BLaER1 (cell line): ENCODE data around the gene HSD17B1.
A peak's percentile ranks its signal among the peaks of the same experiment; 100 is the strongest.

ENCODE experiments used
- H3K27ac ChIP-seq: shearing (Covaris generic); formaldehyde crosslinking; 2 replicates; pipeline ENCODE4 v1.8.1; 2022
- H3K27me3 ChIP-seq: shearing (Covaris generic); formaldehyde crosslinking; 2 replicates; pipeline ENCODE4 v1.8.1; 2022
- H3K36me3 ChIP-seq: shearing (Covaris generic); formaldehyde crosslinking; 2 replicates; pipeline ENCODE4 v1.8.1; 2022
- H3K4me1 ChIP-seq: shearing (Covaris generic); formaldehyde crosslinking; 2 replicates; pipeline ENCODE4 v1.8.1; 2022
- H3K4me2 ChIP-seq: shearing (Covaris generic); formaldehyde crosslinking; 2 replicates; pipeline ENCODE4 v1.8.1; 2022
- H3K4me3 ChIP-seq: shearing (Covaris generic); formaldehyde crosslinking; 2 replicates; pipeline ENCODE4 v1.8.1; 2022
- H3K9ac ChIP-seq: shearing (Covaris generic); formaldehyde crosslinking; 2 replicates; pipeline ENCODE4 v1.8.1; 2022
- H3K9me3 ChIP-seq: shearing (Covaris generic); formaldehyde crosslinking; 2 replicates; pipeline ENCODE4 v1.8.1; 2022
- H4K20me1 ChIP-seq: shearing (Covaris generic); formaldehyde crosslinking; 2 replicates; pipeline ENCODE4 v1.8.1; 2022
- Cebpa-rat ChIP-seq: shearing (Covaris generic); IDR thresholded peaks from 2 replicates; pipeline ENCODE4 v1.8.1; 2022

The HSD17B1 gene

DNA sequence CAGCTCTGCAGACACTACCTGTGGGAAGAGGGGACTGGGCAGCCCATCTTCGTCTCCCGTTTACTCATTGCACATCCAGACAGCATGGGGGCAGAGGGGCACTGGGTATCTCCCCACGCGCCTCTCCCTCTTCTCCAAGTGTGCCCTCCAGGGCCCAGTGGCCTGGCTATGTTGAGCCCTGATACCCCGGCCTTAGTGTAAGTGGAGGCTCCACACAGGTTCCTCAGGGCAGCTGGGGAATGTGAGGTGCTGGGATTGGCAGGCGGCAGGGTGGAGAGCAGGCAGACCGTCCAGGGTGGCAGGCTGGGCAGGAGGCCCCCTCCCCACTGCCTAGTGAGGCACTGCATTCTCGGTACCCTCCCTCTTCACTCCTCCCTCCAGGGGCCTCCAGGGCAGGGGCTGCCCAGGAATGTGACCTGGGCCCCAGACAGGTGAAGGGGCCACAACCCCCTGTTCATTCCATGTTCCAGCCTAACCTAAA lies 29.9 kb upstream of the HSD17B1 start:
- H3K27me3 ChIP-seq, result no peaks in the 10 kb centered on the region
- no peaks in the 10 kb centered on the region for H4K20me1 ChIP-seq
- H3K27ac ChIP-seq, result no peak overlapping the region
- peaks cover 30% of the 10 kb centered on the region for H3K4me1 ChIP-seq
- H3K36me3 ChIP-seq, result no peaks in the 10 kb centered on the region
- H3K4me2 ChIP-seq, result no peak overlapping the region
- H3K9ac ChIP-seq, result no peak overlapping the region
- H3K4me3 ChIP-seq, result no peak overlapping the region
- TF ChIP-seq Cebpa-rat, result no peak
- H3K9me3 ChIP-seq, result no peaks in the 10 kb centered on the region

DNA sequence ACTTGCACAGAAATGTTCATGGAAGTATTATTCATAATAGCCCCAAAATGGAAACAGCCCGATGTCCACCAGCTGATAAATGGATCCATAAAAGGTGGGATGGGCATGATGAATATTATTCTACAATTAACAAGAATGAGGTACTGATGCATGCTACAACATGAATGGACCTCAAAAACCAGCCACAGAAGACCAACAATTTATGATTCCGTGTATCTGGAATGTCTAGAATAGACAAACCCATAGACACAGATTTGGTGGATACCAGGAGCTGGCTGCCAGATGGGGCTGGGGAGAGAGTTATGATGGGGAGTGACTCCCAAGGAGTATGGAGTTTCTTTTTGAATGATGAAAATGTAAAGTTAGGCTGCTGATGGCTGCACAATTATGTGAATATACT lies 27.5 kb upstream of the HSD17B1 start:
- H3K4me2 ChIP-seq, result no peak overlapping the region
- H3K27ac ChIP-seq, result no peak overlapping the region
- H4K20me1 ChIP-seq, result no peaks in the 10 kb centered on the region
- peaks cover 23% of the 10 kb centered on the region for H3K4me1 ChIP-seq
- TF ChIP-seq Cebpa-rat, result no peak
- no peaks in the 10 kb centered on the region for H3K36me3 ChIP-seq
- no peaks in the 10 kb centered on the region for H3K9me3 ChIP-seq
- no peak overlapping the region for H3K9ac ChIP-seq
- no peak overlapping the region for H3K4me3 ChIP-seq
- H3K27me3 ChIP-seq, result no peaks in the 10 kb centered on the region

DNA sequence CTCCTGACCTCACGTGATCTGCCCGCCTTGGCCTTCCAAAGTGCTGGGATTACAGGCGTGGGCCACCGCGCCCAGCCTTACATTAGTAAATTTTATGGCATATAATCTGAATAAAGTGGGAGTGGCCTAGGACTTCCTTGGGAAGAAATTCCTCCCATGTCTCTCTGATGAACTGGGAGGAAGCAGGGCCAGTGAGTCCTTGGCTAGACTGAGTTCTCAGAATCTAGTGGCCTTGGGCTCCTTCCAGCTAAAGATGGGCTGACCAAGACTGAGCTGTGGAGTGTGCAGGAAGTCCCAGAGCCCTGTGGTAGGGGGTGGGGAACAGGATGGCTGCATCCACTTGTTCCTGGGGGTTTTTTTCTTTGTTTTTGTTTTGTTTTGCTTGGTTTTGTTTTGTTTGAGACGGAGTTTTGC lies 26.7 kb upstream of the HSD17B1 start:
- H3K9ac ChIP-seq, result no peak overlapping the region
- no peak overlapping the region for H3K27ac ChIP-seq
- H3K9me3 ChIP-seq, result no peaks in the 10 kb centered on the region
- no peak for TF ChIP-seq Cebpa-rat
- H3K27me3 ChIP-seq, result no peaks in the 10 kb centered on the region
- H3K4me3 ChIP-seq, result no peak overlapping the region
- no peaks in the 10 kb centered on the region for H4K20me1 ChIP-seq
- H3K4me2 ChIP-seq, result no peak overlapping the region
- H3K36me3 ChIP-seq, result no peaks in the 10 kb centered on the region
- H3K4me1 ChIP-seq, result peaks cover 25% of the 10 kb centered on the region

DNA sequence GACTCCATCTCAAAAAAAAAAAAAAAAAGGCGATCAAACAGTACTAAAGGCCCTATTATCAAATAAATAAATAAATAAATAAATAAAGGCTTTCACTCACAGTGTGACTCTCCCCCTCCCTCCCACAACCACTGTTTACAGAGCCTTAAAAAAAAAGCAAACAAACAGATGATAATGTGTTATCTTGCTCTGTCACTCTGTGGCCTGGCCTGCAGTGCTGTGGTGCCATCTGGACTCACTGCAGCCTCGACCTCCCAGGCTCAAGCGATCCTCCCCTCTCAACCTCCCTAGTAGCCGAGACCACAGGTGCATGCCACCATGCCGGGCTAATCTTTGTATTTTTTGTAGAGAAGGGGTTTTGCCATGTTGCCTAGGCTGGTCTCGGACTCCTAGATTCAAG lies 24.8 kb upstream of the HSD17B1 start:
- H3K9ac ChIP-seq, result no peak overlapping the region
- no peaks in the 10 kb centered on the region for H3K27me3 ChIP-seq
- H3K9me3 ChIP-seq, result no peaks in the 10 kb centered on the region
- peaks cover 38% of the 10 kb centered on the region for H3K4me1 ChIP-seq
- no peak overlapping the region for H3K27ac ChIP-seq
- H3K36me3 ChIP-seq, result no peaks in the 10 kb centered on the region
- no peak for TF ChIP-seq Cebpa-rat
- H3K4me3 ChIP-seq, result no peak overlapping the region
- no peak overlapping the region for H3K4me2 ChIP-seq
- H4K20me1 ChIP-seq, result no peaks in the 10 kb centered on the region

DNA sequence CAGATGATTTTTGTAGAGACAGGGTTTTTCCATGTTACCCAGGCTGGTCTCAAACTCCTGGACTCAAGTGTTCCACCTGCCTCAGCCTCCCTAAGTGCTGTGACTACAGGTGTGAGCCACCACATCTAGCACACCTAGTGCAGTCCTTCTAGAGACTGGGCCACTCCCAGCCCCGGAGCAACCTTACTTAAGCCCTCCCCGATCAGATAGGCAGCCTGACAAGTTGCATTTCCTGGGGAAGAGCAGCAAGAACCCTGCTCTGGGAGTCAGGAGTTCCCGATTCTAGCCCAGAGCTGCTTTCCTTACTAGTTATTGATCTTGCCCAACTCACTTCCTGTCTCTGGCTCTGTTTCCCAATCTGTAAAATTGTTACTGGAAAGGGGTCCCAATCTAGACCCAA lies 23.7 kb upstream of the HSD17B1 start:
- Histone ChIP-seq H3K9me3 (no peaks in the 10 kb centered on the region), H3K27ac (no peak overlapping the region), H3K4me2 (no peak overlapping the region), H3K36me3 (no peaks in the 10 kb centered on the region), H3K9ac (no peak overlapping the region), H4K20me1 (no peaks in the 10 kb centered on the region), H3K27me3 (no peaks in the 10 kb centered on the region), H3K4me3 (no peak overlapping the region), H3K4me1 (peaks cover 44% of the 10 kb centered on the region)
- TF ChIP-seq Cebpa-rat, result no peak

DNA sequence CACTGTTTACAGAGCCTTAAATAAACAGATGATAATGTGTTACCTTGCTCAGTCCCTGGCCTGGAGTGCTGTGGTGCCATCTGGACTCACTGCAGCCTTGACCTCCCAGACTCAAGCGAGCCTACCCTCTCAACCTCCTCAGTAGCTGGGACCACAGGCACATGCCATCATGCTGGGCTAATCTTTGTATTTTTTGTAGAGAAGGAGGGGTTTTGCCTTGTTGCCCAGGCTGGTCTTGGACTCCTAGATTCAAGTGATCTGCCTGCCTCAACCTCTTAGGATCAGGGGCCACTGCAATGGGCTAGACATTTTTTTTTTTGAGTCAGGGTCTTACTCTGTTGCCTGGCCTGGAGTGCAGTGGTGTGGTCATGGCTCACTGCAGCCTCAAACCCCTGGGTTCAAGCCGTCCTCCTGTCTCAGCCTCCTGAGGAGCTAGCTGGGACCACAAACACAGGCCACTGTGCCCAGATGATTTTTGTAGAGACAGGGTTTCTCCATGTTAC lies 21.7 kb upstream of the HSD17B1 start:
- Histone ChIP-seq H3K4me3 (no peak overlapping the region), H3K36me3 (no peaks in the 10 kb centered on the region), H3K9ac (no peak overlapping the region), H3K4me1 (peaks cover 54% of the 10 kb centered on the region), H4K20me1 (no peaks in the 10 kb centered on the region), H3K27ac (0 out of 2 replicates have a peak overlapping the region, but pooled peaks have one; percentile 38), H3K27me3 (no peaks in the 10 kb centered on the region), H3K9me3 (no peaks in the 10 kb centered on the region), H3K4me2 (peak overlapping the region; percentile 85)
- no peak for TF ChIP-seq Cebpa-rat

DNA sequence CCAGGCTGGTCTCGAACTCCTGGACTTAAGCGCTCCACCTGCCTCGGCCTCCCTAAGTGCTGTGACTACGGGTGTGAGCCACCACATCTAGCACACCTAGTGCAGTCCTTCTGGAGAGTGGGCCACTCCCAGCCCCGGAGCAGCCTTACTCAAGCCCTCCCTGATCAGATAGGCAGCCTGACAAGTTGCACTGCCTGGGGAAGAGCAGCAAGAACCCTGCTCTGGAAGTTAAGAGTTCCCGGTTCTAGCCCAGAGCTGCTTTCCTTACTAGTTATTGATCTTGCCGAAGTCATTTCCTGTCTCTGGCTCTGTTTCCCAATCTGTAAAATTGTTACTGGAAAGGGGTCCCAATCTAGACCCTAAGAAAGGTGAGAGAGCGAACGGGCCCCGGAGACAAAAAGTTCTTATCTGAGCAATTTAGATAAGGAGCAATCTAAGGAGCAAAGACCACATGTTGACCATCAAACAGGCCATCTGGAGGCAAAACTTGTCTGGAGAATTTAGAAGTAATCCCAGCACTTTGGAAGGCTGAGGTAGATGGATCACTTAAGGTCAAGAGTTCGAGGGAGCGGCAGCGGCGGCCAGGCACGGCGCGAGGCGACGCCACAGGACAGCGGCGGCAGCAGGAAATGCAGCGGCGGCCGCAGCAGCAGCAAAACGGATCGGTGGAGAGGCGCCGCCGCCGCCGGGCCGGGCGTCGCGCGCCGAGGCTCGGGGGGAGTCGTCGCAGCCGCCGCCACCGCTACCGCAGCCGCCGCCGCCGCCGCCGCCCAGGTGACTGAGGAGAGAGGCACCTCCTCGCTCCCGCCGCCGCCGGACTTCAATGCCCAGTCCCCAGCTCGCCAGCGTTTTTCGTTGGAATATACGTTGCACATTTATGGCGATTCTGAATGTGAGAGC lies 21.0 kb upstream of the HSD17B1 start:
- H3K4me3 ChIP-seq, result peak overlapping the region; percentile 67
- H3K4me2 ChIP-seq, result peak overlapping the region; percentile 85
- TF ChIP-seq Cebpa-rat, result no peak
- H3K9ac ChIP-seq, result peak overlapping the region; percentile 76
- no peaks in the 10 kb centered on the region for H3K36me3 ChIP-seq
- H3K9me3 ChIP-seq, result no peaks in the 10 kb centered on the region
- peaks cover 50% of the 10 kb centered on the region for H3K4me1 ChIP-seq
- H3K27ac ChIP-seq, result peak overlapping the region; percentile 75
- H3K27me3 ChIP-seq, result no peaks in the 10 kb centered on the region
- H4K20me1 ChIP-seq, result no peaks in the 10 kb centered on the region; the same call in 1 of the 2 replicates

DNA sequence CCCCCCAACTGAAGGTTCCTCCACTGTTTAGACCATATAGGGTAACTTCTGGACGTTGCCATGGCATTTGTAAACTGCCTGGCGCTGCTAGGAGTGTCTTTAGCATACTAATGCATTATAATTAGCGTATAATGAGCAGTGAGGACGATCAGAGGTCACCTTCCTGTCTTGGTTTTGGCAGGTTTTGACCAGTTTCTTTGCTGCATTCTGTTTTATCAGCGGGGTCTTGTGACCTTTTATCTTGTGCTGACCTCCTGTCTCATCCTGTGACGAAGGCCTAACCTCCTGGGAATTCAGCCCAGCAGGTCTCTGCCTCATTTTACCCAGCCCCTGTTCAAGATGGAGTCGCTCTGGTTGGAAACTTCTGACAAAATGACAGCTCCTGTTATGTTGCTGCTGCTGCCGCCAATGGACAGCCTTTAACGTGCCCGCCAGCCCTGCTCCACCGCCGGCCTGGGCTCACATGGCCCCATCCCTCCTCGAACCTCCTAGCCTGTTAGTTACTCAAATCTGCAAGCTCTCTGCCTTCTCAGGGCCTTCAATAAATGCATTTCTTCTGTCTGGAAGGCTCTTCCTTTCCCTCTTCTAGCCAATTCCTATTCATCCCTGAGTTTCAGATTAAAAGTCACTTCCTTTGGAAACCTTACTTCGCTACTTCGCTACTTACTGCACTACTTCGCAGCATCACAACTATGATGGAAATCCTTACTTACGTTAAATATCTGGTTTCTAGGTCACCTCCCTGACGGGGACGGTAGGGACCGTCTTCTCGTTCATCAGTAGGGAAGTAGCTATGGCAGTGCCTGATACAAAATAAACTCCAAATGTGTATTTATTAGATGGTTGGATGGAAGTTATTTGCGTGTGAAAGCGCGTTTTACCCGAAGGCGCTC lies 17.3 kb upstream of the HSD17B1 start:
- H3K4me2 ChIP-seq, result peak overlapping the region; percentile 95
- H3K36me3 ChIP-seq, result peaks cover 26% of the 10 kb centered on the region
- H3K9me3 ChIP-seq, result no peaks in the 10 kb centered on the region
- TF ChIP-seq Cebpa-rat, result no peak
- H3K4me3 ChIP-seq, result peak overlapping the region; percentile 89
- H3K9ac ChIP-seq, result peak overlapping the region; percentile 87
- H3K27me3 ChIP-seq, result no peaks in the 10 kb centered on the region
- peaks cover 13% of the 10 kb centered on the region for H4K20me1 ChIP-seq
- peaks cover 51% of the 10 kb centered on the region for H3K4me1 ChIP-seq
- peak overlapping the region; percentile 87 for H3K27ac ChIP-seq

DNA sequence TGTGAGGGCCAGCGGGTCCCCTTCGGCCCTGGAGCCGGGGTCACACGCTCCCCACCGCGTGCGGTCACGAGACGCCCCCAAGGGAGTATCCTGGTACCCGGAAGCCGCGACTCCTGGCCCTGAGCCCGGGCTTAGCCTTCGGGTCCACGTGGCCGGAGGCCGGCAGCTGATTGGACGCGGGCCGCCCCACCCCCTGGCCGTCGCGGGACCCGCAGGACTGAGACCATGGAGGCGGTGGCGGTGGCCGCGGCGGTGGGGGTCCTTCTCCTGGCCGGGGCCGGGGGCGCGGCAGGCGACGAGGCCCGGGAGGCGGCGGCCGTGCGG lies 16.7 kb upstream of the HSD17B1 start, which contains the start of gene NAGLU:
TSS of gene NAGLU (plus strand) at position 194 of the 324 bp plus-strand sequence. CDS start at position 226, 32 bp downstream.
- Histone ChIP-seq H3K27me3 (no peaks in the 10 kb centered on the region), H3K9ac (peak within 1 kb of the TSS; percentile 87), H3K4me2 (peak within 1 kb of the TSS; percentile 95), H3K27ac (peak within 1 kb of the TSS; percentile 87), H3K4me1 (peaks cover 45% of the 10 kb centered on the region), H3K4me3 (peak within 1 kb of the TSS; percentile 89), H3K9me3 (no peaks in the 10 kb centered on the region), H3K36me3 (peaks cover 32% of the 10 kb centered on the region), H4K20me1 (peaks cover 13% of the 10 kb centered on the region)
- TF ChIP-seq Cebpa-rat, result no peak
